NT2/D1 (cell line): ENCODE measurements around the gene A2M.

Source experiments
- DNase-seq: peaks from one replicate; pipeline ENCODE4 v3.0.0-alpha.2; 2011; ENCODE audit warnings: low read depth, low spot score
- H3K27me3 ChIP-seq: 2 replicates; pipeline ENCODE4 v1.6.0; 2011; ENCODE audit warnings: mild to moderate bottlenecking; ENCODE audit not compliant: insufficient read length, insufficient read depth
- H3K36me3 ChIP-seq: 2 replicates; pipeline ENCODE4 v1.6.1; 2011; ENCODE audit warnings: mild to moderate bottlenecking, low read length, mixed read lengths; ENCODE audit not compliant: insufficient read depth, insufficient read length
- H3K4me1 ChIP-seq: 2 replicates; pipeline ENCODE4 v1.5.1; 2011; ENCODE audit not compliant: insufficient read depth, insufficient read length
- H3K4me3 ChIP-seq: 2 replicates; pipeline ENCODE4 v1.5.1; 2011; ENCODE audit warnings: low read depth; ENCODE audit not compliant: insufficient read length
- H3K9ac ChIP-seq: 2 replicates; pipeline ENCODE4 v1.6.0; 2011; ENCODE audit warnings: low read depth; ENCODE audit not compliant: insufficient read length
- H3K9me3 ChIP-seq: 2 replicates; pipeline ENCODE4 v1.5.1; 2011; ENCODE audit warnings: mild to moderate bottlenecking, low read length; ENCODE audit not compliant: insufficient read depth
- SUZ12 ChIP-seq: IDR thresholded peaks from 2 replicates; pipeline ENCODE4 v1.6.1; 2011; ENCODE audit not compliant: insufficient read length, insufficient read depth; ENCODE audit errors: extremely low read depth
- YY1 ChIP-seq: IDR thresholded peaks from 2 replicates; pipeline ENCODE4 v1.6.1; 2011; ENCODE audit not compliant: insufficient read length, insufficient read depth
- ZNF274 ChIP-seq: IDR thresholded peaks from 2 replicates; pipeline ENCODE4 v1.6.1; 2011; ENCODE audit warnings: mild to moderate bottlenecking, low read depth, low read length

A2M gene

GRCh38 chr12:9098115-9098452, 17.6 kb downstream of the A2M start:
- no peaks in the 10 kb centered on the region for H3K36me3 ChIP-seq
- H3K4me3 ChIP-seq: no peak overlapping the region
- H3K9me3 ChIP-seq: no peaks in the 10 kb centered on the region
- no peaks in the 10 kb centered on the region for H3K27me3 ChIP-seq
- TF ChIP-seq SUZ12 (no peak), YY1 (no peak), ZNF274 (no peak)
- no peak overlapping the region for H3K9ac ChIP-seq
- DNase-seq: no peak
- no peaks in the 10 kb centered on the region for H3K4me1 ChIP-seq

GRCh38 chr12:9096563-9097176, 19.0 kb downstream of the A2M start:
- H3K36me3 ChIP-seq: no peaks in the 10 kb centered on the region
- no peaks in the 10 kb centered on the region for H3K4me1 ChIP-seq
- H3K9ac ChIP-seq: no peak overlapping the region
- H3K4me3 ChIP-seq: no peak overlapping the region
- no peaks in the 10 kb centered on the region for H3K9me3 ChIP-seq
- no peaks in the 10 kb centered on the region for H3K27me3 ChIP-seq
- no peak for TF ChIP-seq SUZ12
- no peak for TF ChIP-seq ZNF274
- TF ChIP-seq YY1: no peak
- no peak for DNase-seq

- no peak overlapping the region for H3K4me3 ChIP-seq
- DNase-seq: no peak
- no peaks in the 10 kb centered on the region for H3K4me1 ChIP-seq
- TF ChIP-seq SUZ12 (no peak), YY1 (no peak), ZNF274 (no peak)
- H3K27me3 ChIP-seq: no peaks in the 10 kb centered on the region
- no peaks in the 10 kb centered on the region for H3K9me3 ChIP-seq
- H3K36me3 ChIP-seq: no peaks in the 10 kb centered on the region
- no peak overlapping the region for H3K9ac ChIP-seq
Measured at GRCh38 chr12:9095322-9095721, 20.4 kb downstream of the A2M start.

- Histone ChIP-seq H3K4me1 (no peaks in the 10 kb centered on the region), H3K36me3 (no peaks in the 10 kb centered on the region), H3K27me3 (no peaks in the 10 kb centered on the region), H3K4me3 (no peak overlapping the region), H3K9me3 (no peaks in the 10 kb centered on the region), H3K9ac (no peak overlapping the region)
- TF ChIP-seq YY1 (no peak), SUZ12 (no peak), ZNF274 (no peak)
- DNase-seq: no peak
Measured at GRCh38 chr12:9094512-9095206, 21.1 kb downstream of the A2M start.

- TF ChIP-seq SUZ12 (no peak), ZNF274 (no peak), YY1 (no peak)
- no peaks in the 10 kb centered on the region for H3K27me3 ChIP-seq
- H3K4me3 ChIP-seq: no peak overlapping the region
- no peaks in the 10 kb centered on the region for H3K9me3 ChIP-seq
- no peak overlapping the region for H3K9ac ChIP-seq
- DNase-seq: no peak
- H3K4me1 ChIP-seq: no peaks in the 10 kb centered on the region
- H3K36me3 ChIP-seq: no peaks in the 10 kb centered on the region
Measured at GRCh38 chr12:9091891-9092598, 23.7 kb downstream of the A2M start.

GRCh38 chr12:9090220-9090619, 25.5 kb downstream of the A2M start:
- no peak overlapping the region for H3K9ac ChIP-seq
- no peaks in the 10 kb centered on the region for H3K27me3 ChIP-seq
- H3K36me3 ChIP-seq: no peaks in the 10 kb centered on the region
- H3K9me3 ChIP-seq: 0 out of 2 replicates have a peak, but pooled peaks cover 2% of the 10 kb centered on the region
- TF ChIP-seq SUZ12 (no peak), ZNF274 (no peak), YY1 (no peak)
- no peaks in the 10 kb centered on the region for H3K4me1 ChIP-seq
- H3K4me3 ChIP-seq: no peak overlapping the region
- no peak for DNase-seq
